Activated CD8-positive, alpha-beta T cell treated with anti-CD3 and anti-CD28 coated beads, Interleukin-2, amount 10 ng/mL, durations not matched to agents 7 days and 5 days (primary cell): ENCODE measurements around the gene PRICKLE2. TPM values are rescaled to one million over a fixed set of nuclear protein-coding genes. Genes with fewer than 3 reads are reported as not detected.

Source experiments
- ATAC-seq: fragments of 150-1000 bp; cut with Tn5 transposase; one replicate; pipeline ENCODE4 v1.10.0; 2021; ENCODE audit warnings: moderate library complexity
- CTCF ChIA-PET: fragments of 350-600 bp; sonication (Branson Sonifier 250); formaldehyde crosslinking; loops from one replicate; lab custom pipeline; 2021; ENCODE audit warnings: antibody characterized with exemption; lab: Charles Lee
- POLR2A ChIA-PET: fragments of 350-600 bp; sonication (Branson Sonifier 250); formaldehyde crosslinking; loops from one replicate; lab custom pipeline; 2021; ENCODE audit warnings: antibody characterized with exemption; lab: Charles Lee
- DNase-seq: peaks from one replicate; pipeline ENCODE4 v3.0.0-alpha.2; 2020
- H3K27ac Mint-ChIP-seq: one replicate; pipeline ENCODE4 v1.8.0; 2021; ENCODE audit warnings: mild to moderate bottlenecking, mixed read lengths
- H3K27me3 Mint-ChIP-seq: one replicate; pipeline ENCODE4 v1.8.0; 2021; ENCODE audit warnings: low read depth, mixed read lengths
- H3K36me3 Mint-ChIP-seq: one replicate; pipeline ENCODE4 v1.8.0; 2021; ENCODE audit warnings: low read depth, mixed read lengths
- H3K4me1 Mint-ChIP-seq: one replicate; pipeline ENCODE4 v1.8.0; 2021; ENCODE audit warnings: low read depth, mixed read lengths
- H3K4me3 Mint-ChIP-seq: one replicate; pipeline ENCODE4 v1.8.0; 2021; ENCODE audit warnings: mild to moderate bottlenecking, mixed read lengths
- H3K9me3 Mint-ChIP-seq: one replicate; pipeline ENCODE4 v1.8.0; 2022; ENCODE audit warnings: mixed read lengths; ENCODE audit not compliant: insufficient read depth
- total RNA-seq, 2 experiments: library from RNA; stranded (reverse); gene quantifications; one replicate each; pipeline ENCODE4 v1.2.3, GENCODE V29; 2021

Gene PRICKLE2
- total RNA-seq, 2 experiments from 2014 or later, result not detected

GRCh38 chr3:64079369-64080150 is 145.7 kb downstream of the PRICKLE2 start:
- ChIA-PET POLR2A (no interaction called here), CTCF (no interaction called here)
- H3K4me1 Mint-ChIP-seq, result no peaks in the 10 kb centered on the region
- H3K36me3 Mint-ChIP-seq, result no peaks in the 10 kb centered on the region
- DNase-seq, result no peak
- ATAC-seq, result no peak
- no peak overlapping the region for H3K4me3 Mint-ChIP-seq
- H3K27me3 Mint-ChIP-seq, result peaks cover under 1% of the 10 kb centered on the region
- H3K27ac Mint-ChIP-seq, result no peak overlapping the region
- no peaks in the 10 kb centered on the region for H3K9me3 Mint-ChIP-seq

- no peaks in the 10 kb centered on the region for H3K9me3 Mint-ChIP-seq
- no peaks in the 10 kb centered on the region for H3K4me1 Mint-ChIP-seq
- no peaks in the 10 kb centered on the region for H3K27me3 Mint-ChIP-seq
- POLR2A ChIA-PET, result no interaction called here
- no peak overlapping the region for H3K4me3 Mint-ChIP-seq
- no peak overlapping the region for H3K27ac Mint-ChIP-seq
- CTCF ChIA-PET, result no interaction called here
- DNase-seq, result no peak
- no peaks in the 10 kb centered on the region for H3K36me3 Mint-ChIP-seq
- ATAC-seq, result no peak
These were observed 146.3 kb downstream of the PRICKLE2 start for GRCh38 chr3:64078966-64079365.

GRCh38 chr3:64074895-64075679 is 150.2 kb downstream of the PRICKLE2 start:
- no peak for ATAC-seq

GRCh38 chr3:64074060-64074459 is 151.2 kb downstream of the PRICKLE2 start:
- no peaks in the 10 kb centered on the region for H3K36me3 Mint-ChIP-seq
- H3K27ac Mint-ChIP-seq, result no peak overlapping the region
- CTCF ChIA-PET, result no interaction called here
- ATAC-seq (no peak), DNase-seq (no peak)
- H3K4me3 Mint-ChIP-seq, result no peak overlapping the region
- H3K27me3 Mint-ChIP-seq, result peaks cover 10% of the 10 kb centered on the region
- no peaks in the 10 kb centered on the region for H3K9me3 Mint-ChIP-seq
- POLR2A ChIA-PET, result no interaction called here
- H3K4me1 Mint-ChIP-seq, result no peaks in the 10 kb centered on the region

More at GRCh38 chr3:64074895-64075679, 150.2 kb downstream of the PRICKLE2 start:
- ChIA-PET CTCF (no interaction called here), POLR2A (no interaction called here)
- Mint-ChIP-seq H3K9me3 (no peaks in the 10 kb centered on the region), H3K36me3 (no peaks in the 10 kb centered on the region), H3K27ac (no peak overlapping the region), H3K4me3 (no peak overlapping the region), H3K4me1 (no peaks in the 10 kb centered on the region), H3K27me3 (peaks cover 10% of the 10 kb centered on the region)
- DNase-seq, result no peak

- Mint-ChIP-seq H3K27me3 (peaks cover 14% of the 10 kb centered on the region), H3K9me3 (no peaks in the 10 kb centered on the region), H3K36me3 (no peaks in the 10 kb centered on the region), H3K4me3 (no peak overlapping the region), H3K27ac (no peak overlapping the region), H3K4me1 (no peaks in the 10 kb centered on the region)
- DNase-seq, result no peak
- POLR2A ChIA-PET, result no interaction called here
- CTCF ChIA-PET, result no interaction called here
- ATAC-seq, result no peak
These were observed 152.0 kb downstream of the PRICKLE2 start for GRCh38 chr3:64073158-64073761.

- no peak for DNase-seq
These were observed 153.1 kb downstream of the PRICKLE2 start for GRCh38 chr3:64072126-64072525.

GRCh38 chr3:64070704-64071103 is 154.6 kb downstream of the PRICKLE2 start:
- no peak overlapping the region for H3K27ac Mint-ChIP-seq
- CTCF ChIA-PET, result no interaction called here
- POLR2A ChIA-PET, result no interaction called here
- no peaks in the 10 kb centered on the region for H3K36me3 Mint-ChIP-seq
- DNase-seq (no peak), ATAC-seq (no peak)
- H3K27me3 Mint-ChIP-seq, result peaks cover 14% of the 10 kb centered on the region
- no peaks in the 10 kb centered on the region for H3K9me3 Mint-ChIP-seq
- no peak overlapping the region for H3K4me3 Mint-ChIP-seq
- no peaks in the 10 kb centered on the region for H3K4me1 Mint-ChIP-seq

More at GRCh38 chr3:64072126-64072525, 153.1 kb downstream of the PRICKLE2 start:
- ChIA-PET CTCF (interaction anchor here (1.3 kb wide), 1 partner anchor 13 kb away, joined by 3 read pairs; no protein-coding TSS in a partner anchor), POLR2A (no interaction called here)
- no peak for ATAC-seq
- H3K36me3 Mint-ChIP-seq, result no peaks in the 10 kb centered on the region
- peaks cover 14% of the 10 kb centered on the region for H3K27me3 Mint-ChIP-seq
- H3K27ac Mint-ChIP-seq, result no peak overlapping the region
- no peaks in the 10 kb centered on the region for H3K4me1 Mint-ChIP-seq
- no peak overlapping the region for H3K4me3 Mint-ChIP-seq
- H3K9me3 Mint-ChIP-seq, result no peaks in the 10 kb centered on the region

GRCh38 chr3:64067506-64068346 is 157.5 kb downstream of the PRICKLE2 start:
- Mint-ChIP-seq H3K9me3 (no peaks in the 10 kb centered on the region), H3K4me3 (no peak overlapping the region), H3K36me3 (no peaks in the 10 kb centered on the region), H3K27me3 (peaks cover 20% of the 10 kb centered on the region), H3K27ac (no peak overlapping the region), H3K4me1 (no peaks in the 10 kb centered on the region)
- ATAC-seq (no peak), DNase-seq (no peak)
- ChIA-PET POLR2A (no interaction called here), CTCF (no interaction called here)

- no peak overlapping the region for H3K27ac Mint-ChIP-seq
- no peaks in the 10 kb centered on the region for H3K9me3 Mint-ChIP-seq
- CTCF ChIA-PET, result no interaction called here
- peaks cover 14% of the 10 kb centered on the region for H3K27me3 Mint-ChIP-seq
- ATAC-seq (no peak), DNase-seq (no peak)
- no peak overlapping the region for H3K4me3 Mint-ChIP-seq
- no peaks in the 10 kb centered on the region for H3K4me1 Mint-ChIP-seq
- POLR2A ChIA-PET, result no interaction called here
- no peaks in the 10 kb centered on the region for H3K36me3 Mint-ChIP-seq
These were observed 160.5 kb downstream of the PRICKLE2 start for GRCh38 chr3:64064804-64065203.

GRCh38 chr3:64063983-64064438 is 161.3 kb downstream of the PRICKLE2 start:
- Mint-ChIP-seq H3K9me3 (no peaks in the 10 kb centered on the region), H3K4me1 (no peaks in the 10 kb centered on the region), H3K36me3 (no peaks in the 10 kb centered on the region), H3K4me3 (no peak overlapping the region), H3K27ac (no peak overlapping the region), H3K27me3 (peaks cover 19% of the 10 kb centered on the region)
- ATAC-seq (no peak), DNase-seq (no peak)
- CTCF ChIA-PET, result interaction anchor here (1.2 kb wide), 1 partner anchor 48 kb away, joined by 3 read pairs; no protein-coding TSS in a partner anchor
- POLR2A ChIA-PET, result no interaction called here
